GM19035 (cell line): ENCODE data around the gene VARS1.
"Not testable (repeated sequence)": the region's sequence is repeated elsewhere in the genome, so short reads cannot be mapped to it uniquely, and the experiment has no call there.

Experiments used
- ATAC-seq: cut with Tn5 transposase; IDR thresholded peaks from one replicate; pipeline ENCODE4 v1.9.1; 2021; ENCODE audit not compliant: unreplicated experiment

The VARS1 gene

DNA sequence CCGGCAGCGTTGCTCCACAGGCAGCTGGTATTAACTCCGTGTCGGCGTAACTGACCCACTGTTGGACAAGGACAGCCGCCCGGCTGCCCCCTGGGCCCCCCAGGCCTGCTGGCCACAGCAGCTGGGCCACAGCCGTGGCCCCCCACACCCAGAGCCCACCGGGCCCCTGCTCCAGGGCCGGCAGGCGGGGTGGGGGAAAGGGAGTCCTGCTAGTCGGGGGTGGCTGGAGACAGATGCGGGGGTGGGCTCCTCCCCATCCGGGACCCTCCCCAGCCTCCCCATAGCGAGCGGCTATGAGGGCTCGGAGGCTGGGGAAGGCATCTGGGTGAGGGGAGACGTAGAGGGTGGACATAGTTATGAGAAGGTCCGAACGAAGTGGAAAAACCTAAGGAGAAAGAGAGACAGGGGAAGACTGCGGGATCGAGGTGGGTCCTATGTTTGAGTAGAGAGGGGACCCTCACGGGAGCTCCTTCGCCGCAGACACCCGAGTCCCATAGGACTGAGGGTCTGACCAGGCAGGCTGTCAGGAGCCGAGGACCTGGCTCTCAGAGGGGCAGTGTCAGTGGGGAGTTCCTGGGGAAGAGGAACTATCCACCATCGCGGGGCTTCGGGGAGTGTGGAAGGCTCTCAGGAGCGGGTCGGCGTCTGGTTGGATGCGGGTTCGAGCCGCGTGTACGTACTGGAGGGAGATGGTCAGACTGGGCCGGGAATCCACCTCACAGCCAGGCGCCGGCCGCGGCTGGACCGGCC is 511 bp downstream of the VARS1 start:
- no peak for ATAC-seq

DNA sequence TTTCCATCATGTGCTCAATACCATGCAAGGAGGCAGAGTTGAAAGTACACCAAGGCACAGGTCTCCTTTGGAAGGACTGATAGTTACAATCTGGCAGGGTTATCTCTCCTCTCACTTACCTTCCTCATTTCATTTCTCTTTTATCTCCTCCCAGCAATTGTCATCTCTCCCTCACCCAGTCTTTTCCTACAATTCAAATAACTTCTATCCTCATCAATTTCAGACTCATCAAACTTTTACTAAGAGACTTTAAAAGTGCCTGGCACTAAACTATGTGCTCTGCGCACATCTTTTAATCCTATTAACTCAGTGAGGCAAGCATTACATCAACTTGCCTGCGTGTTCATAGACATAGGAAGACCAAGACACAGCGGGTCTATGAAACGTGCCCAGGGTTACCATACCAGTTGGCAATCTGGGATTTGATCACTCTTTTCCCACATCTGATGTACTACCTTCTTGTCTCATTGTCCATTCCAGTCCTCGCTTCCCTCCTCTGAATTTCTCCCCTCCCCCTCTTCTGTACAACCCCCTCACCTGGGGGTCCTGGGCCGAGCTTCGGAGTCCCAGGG is 1.2 kb downstream of the VARS1 start:
- ATAC-seq: no peak

DNA sequence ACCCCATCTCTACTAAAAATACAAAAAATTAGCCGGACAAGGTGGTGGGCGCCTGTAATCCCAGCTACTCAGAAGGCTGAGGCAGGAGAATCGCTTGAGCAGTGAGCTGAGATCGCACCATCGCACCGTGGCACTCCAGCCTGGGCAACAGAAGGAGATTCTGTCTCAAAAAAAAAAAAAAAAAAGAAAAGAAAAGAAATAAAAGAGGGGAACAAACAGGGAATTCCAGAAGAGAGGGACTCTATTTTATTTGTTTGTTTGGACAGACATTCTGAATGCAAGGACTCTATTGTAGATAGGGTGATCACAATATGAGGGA is 1.7 kb downstream of the VARS1 start:
- ATAC-seq: not testable (repeated sequence)

GRCh38 chr6:31792761-31793171 is 2.8 kb downstream of the VARS1 start:
- ATAC-seq: no peak

GRCh38 chr6:31792090-31792374 is 3.5 kb downstream of the VARS1 start:
- no peak for ATAC-seq

DNA sequence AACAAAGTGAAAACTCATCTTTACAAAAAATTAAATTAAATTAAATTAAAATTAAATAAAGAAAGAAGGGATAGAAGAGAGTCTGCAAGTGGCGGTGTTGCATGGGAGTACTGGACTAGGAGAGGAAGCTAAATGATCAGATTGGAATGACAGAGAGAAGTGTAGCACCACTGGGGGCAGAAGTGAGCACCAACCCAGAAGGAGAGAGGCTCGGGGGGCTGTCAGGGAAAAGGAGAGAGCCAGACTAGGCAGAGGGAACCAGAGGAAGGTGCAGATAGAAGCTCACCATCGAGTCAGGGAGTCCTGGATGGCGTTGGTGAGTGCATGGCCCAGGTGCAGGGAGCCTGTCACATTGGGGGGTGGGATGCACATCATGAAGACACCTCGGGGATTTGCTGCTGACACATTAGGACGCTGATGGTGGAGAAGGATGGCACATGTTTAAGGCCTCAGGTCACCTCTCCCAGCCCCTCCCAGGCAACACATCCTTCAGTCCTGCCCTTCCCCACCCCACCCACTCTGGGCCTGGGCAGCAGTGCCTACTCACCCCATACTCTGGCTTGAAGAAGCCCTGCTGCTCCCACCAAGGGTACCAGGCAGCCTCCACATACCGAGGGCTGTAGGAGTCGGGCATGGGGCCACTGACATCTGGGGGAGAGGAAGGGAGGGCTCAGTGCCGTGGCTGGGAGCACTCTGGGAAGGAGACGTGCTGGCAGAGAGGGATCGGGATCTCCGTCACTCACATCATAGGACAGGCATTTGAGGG is 4.0 kb downstream of the VARS1 start:
- no peak for ATAC-seq

DNA sequence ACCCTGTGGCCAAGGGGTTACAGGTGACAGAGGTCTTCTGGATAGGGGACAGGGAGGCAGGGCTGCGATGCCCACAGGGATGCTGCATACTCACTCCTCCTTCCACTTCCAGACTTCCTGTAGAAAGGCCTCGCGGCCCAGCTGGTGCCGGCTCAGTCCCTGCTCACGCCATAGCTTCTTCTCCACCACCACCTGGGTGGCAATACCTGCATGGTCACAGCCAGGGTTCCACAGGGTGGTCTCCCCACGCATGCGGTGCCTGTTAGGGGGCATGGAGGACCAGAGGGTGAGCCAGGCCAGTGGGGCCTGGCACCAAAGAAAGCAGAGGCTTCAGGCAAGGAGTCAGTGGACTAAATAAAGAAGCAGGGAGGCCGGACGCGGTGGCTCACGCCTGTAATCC is 10.1 kb downstream of the VARS1 start:
- ATAC-seq: no peak

- ATAC-seq: no peak
Measured at GRCh38 chr6:31784098-31784925, 11.2 kb downstream of the VARS1 start.

DNA sequence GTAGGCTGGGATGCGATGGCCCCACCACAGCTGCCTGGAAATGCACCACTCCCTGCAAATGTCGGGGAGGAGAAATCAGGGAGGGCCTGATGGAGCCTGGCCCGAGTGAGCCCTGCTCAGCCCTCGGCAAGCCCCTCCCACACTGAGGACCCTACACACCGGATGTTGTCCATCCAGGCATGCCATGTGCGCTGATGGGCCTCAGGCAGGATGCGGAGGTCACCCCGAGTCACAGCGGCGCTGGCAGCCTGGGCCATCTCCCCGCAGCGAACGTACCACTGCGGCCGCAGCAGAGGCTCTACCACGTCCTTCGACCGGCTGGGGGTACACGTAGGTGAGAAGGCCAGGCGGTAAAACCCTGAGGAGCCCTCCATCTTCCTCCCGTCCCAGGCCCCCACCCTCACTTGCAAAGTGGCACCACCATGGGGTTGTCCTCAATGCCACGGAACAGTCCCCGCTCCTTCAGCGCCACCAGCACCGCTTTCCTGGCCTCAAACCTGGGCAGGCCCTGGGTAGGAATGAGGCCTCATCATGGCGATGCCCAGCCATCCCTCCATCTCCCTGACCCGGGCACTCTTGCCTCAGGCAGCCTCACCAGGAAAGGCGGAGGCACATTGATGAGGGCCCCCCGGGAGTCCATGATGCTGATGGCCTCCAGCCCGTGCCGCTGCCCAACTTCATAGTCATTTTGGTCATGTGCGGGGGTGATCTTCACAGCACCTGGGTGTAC is 13.3 kb downstream of the VARS1 start:
- no peak for ATAC-seq

DNA sequence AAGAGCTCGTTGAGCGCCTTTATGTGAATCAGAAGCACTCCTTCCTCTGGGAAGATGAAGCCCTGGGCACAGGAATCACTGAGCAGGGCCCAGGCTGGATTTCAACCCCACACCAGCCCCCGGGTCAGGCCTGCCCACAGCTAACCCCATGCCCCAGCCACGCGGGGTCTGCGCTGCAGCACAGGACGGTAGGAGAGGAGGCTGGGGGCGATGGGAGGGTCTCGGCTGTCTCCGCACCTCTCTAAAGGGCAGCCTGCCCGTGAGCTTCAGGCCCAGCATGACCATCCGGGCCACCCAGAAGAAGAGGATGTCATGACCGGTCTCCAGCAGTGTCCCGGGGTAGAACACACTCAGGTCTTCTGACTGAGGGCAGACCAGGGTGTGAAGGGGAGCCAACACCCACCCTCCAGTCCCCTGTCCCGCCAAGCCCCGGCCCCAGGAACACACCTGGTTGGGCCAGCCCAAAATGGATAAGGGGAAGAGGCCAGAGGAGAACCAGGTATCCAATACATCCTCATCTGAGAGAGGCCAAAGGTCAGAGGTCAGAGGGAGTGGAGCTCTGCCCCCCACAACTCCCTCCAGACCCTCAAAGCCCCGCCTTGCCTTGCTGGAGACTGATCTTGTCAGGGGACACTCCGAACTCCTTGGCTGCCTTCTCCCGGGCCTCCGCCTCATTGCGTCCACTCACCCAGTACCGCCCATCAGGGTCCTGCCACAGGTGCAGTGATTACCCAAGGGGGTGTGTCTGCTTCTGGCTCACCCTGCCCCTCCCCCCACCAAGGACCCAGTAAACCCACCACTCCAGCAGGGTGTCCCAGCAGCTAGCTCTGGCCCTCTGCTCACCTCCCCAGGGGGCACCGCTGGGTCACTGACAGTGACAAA is 14.1 kb downstream of the VARS1 start:
- no peak for ATAC-seq

GRCh38 chr6:31780507-31781243 is 14.9 kb downstream of the VARS1 start:
- ATAC-seq: no peak

DNA sequence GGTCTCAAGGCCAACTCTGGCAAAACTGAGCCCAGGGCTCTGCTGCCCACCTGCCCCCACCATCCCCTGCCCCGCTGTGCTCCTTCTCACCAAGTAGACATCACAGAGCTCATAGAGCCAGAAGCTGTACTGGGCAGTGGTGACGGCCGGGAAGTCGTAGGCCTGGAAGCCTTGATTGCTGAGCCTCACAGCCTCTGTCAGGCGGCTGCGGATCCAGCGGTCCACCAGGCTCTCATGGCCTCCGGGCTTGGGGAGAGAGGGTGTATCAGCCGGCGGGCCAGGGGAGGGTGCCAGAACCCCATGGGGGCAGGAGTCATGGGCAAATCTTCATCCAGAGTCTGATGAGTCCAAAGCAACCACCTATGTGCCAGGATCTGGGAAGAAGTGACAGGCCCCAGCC is 15.6 kb downstream of the VARS1 start:
- ATAC-seq: no peak

- ATAC-seq: no peak
Measured at GRCh38 chr6:31778999-31779885, 16.3 kb downstream of the VARS1 start.

- no peak for ATAC-seq
Measured at GRCh38 chr6:31778193-31778592, 17.4 kb downstream of the VARS1 start.

DNA sequence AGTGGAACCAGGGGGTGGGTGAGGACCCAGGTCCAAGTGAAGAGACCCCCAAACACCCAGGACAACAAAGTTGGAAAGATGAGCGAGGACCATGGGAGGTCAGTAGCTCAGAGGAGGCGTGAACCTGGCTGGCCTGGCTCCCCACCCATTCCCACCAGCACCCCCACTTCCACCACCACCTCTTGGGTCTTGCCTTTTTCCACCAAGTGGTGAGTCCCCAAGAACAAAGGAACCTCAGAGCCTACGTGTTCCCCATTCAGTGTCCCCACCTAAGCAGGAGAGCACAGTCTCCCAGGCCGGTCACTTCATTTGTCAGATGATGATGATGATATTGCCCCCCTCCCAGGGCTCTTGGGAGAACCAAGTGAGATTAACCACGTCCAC is 17.9 kb downstream of the VARS1 start:
- ATAC-seq: no peak

GRCh38 chr6:31776989-31777666 is 18.4 kb downstream of the VARS1 start, which contains the start of gene VWA7:
TSS of gene VWA7 (minus strand) at chr6:31777328. CDS start at chr6:31776779, 549 bp downstream.
- ATAC-seq: peak; percentile 71

DNA sequence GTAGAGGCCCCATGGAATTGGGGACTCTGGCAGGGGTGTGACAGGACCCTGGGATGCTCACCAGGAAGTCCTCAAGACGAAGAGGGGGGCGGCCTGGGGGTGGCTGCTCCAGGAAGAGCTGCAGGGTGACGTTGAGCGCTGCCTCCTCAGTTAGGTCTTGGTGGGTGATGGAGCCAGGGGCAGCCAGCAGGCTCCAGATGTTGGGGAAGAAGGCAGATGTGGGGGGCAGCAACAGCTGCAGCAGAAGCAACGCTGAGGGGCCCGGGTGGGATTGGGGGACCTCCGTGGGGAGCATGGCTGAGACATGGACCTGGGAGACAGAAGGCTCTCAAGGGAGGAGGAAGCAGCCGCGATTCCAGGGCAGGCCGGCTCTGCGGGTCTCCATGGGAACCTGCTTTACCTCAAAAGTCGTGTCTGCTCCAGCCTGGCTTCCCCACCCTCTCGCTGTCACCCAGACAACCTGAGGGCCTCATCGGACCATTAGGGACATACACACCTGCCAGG is 19.0 kb downstream of the VARS1 start:
- no peak for ATAC-seq
